SIG-M5 treated with dmso at 0.1 percent for 504 hours (cell line): ENCODE results near the gene ABCB11.
"Not testable (repeated sequence)": the region's sequence is repeated elsewhere in the genome, so short reads cannot be mapped to it uniquely, and the experiment has no call there.

Experiments
- DNase-seq: peaks from one replicate; lab custom pipeline; 2025; ENCODE audit not compliant: unreplicated experiment; lab: John Stamatoyannopoulos, UW

The ABCB11 gene

DNA sequence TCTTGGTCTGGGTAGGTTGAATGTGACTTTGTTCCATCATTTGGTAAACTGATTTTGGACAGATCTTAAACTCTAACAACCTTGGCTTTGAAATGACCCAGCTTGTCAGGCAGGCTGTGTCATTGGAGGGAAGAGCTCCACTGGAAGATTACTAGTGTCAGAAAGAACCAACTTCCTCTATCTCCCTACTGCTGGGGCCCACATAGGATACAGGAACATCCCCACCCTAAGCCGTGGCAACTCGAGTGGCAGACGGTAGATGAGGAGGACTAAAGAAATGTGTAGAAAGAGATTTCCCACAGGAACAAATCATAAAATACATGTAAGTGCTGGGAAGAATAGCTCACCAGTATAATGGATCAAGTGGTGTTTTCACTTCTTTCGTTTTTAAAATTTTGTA lies 134.3 kb downstream of the ABCB11 start:
- peak; percentile 74 for DNase-seq

DNA sequence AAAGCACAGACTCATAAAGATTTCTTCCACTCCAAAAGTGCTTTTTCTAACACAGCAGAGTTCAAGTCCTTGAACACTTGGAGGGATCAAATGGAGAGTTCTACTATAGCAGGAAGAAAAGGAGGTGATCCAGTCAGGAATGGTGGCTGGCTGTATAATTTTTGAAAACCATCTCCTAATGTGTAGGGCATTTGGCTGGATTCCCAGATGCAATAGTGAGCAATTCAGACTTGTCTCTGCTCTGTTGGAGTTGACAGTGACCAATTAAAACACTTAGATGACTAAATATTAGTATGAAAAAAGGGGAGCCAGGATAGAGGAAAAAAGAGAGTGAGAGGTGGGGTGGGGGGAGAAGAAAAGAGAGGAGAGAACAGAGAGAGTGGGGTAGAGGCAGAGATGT lies 135.4 kb downstream of the ABCB11 start:
- DNase-seq, result no peak

DNA sequence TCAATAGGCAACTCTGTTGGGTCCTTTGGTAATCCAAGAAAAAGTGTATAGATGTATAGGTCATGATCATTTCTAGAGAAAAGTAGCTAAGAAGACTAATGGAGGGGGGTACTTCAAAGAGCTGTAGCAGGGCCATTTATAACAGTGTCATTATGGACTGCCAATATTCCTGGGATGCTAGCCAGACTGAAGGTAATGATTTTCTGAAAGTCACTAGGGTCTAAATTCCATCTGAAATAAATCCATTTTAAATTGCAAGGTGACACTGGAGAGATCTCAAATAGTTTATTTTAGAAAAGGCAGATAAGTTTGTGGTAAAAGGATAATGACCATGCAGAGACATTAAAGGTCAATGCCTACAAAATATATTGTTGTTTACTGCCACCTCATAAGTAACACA lies 136.4 kb downstream of the ABCB11 start:
- no peak for DNase-seq

DNA sequence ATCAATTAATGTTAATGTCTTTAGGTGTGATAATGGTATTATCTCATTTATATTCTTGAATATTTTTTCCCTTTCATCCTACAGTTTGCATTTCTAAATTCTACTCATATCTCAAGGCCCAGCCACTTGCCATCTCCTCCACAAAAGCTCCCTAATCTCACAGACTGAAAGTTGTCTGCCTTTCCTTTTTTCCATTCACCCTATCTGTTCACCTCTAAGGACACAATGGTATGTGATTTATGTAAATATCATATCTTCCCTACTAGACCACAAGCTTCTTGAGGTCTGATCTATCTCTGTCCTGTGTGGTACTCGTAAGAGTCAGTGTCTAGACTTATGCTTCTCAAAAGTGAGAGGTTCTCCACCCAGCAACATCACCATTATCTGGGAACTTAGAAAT lies 137.0 kb downstream of the ABCB11 start:
- DNase-seq, result no peak

DNA sequence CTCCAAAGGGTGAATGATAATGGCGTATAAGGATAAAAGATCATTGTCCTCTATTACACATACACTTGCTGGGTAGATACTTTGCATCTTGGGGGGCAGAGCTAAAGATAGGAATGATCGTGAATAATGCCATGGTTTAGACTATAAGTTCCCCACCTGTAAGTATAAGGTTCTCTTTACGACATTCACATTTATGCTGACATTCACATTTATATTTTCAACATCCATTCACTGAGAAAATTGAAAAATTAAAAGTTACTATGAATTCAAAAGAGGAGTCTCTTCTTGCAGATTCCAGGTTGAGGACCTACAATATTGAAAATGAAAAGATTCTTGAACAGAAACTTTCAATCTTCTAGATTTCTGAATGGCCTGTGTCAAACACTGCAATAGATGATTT lies 138.8 kb downstream of the ABCB11 start:
- DNase-seq, result no peak

DNA sequence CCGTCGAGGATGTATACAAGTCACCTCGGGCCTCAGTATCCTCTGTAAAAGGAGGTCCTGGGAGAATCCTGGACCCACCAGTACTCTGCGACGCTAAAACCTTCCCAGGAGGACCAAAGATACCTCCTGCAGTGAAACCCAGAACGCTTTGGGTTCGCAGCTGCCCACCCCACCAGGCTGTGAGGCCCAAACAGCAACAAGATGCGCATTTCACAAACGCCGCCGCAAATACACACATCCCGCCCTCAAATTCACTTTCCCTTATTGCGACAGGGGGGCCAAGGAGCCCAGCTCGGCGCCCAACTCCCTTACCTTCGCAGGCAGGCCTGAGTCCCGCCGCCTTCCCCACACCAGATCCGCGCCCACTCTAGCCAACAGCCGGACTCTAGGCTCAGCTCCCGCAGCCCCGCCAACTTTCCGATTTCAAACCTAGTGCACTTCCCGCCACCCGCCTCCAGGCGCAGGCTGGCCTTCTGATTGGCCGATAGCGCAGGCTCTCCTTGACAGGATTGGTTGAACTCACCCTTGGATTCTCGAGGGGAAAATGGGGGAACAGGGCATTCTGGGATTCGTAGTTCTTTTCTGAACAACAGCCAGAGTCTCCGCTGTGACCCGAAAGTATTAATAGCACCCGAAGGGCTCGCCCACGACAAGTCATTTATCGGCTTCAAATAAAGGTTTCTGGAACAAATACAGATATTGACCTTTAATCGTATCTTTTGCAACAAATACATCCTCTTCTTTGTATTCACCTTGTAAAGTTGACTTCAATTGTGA lies 140.9 kb downstream of the ABCB11 start, which contains the start of gene SPC25:
TSS of gene SPC25 (minus strand) at position 425 of the 777 bp plus-strand sequence. CDS start 911 bp downstream, outside the sequence.
- DNase-seq, result peak; percentile 98

DNA sequence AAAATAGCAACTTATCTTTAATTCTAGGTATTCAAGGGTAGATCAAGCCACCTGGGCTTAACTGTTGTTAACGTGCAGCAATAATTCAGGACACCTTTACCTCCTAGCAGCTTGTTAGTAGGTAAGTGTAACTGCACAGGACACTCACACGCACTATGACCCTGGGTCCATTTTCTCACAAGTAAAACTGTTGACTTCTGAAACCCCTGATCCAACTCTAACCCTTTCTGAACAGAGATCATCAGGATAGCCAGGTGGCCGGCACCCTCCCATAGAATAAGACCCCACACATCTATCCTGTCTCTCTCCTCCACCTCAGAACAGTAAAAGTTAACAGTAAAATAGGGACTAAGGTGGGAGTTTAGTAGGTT lies 141.5 kb downstream of the ABCB11 start:
- DNase-seq, result no peak

DNA sequence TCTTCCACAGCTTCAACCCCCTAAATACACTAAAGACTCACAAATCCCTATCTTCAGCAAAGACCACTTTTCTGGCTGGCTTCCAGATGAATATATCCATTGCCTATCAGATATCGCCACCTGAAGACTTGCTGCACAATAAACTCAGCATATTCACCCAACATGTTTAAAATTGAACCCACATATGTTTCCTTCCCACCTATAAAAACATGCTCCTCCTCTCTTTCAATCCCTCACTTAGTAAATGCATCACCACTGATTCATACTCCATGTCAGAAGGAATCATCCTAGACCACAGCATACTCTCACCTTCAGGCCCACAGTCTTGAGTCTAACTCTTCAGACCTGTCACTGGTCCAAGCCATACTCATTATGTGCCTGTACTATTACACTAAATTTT lies 146.1 kb downstream of the ABCB11 start:
- no peak for DNase-seq

DNA sequence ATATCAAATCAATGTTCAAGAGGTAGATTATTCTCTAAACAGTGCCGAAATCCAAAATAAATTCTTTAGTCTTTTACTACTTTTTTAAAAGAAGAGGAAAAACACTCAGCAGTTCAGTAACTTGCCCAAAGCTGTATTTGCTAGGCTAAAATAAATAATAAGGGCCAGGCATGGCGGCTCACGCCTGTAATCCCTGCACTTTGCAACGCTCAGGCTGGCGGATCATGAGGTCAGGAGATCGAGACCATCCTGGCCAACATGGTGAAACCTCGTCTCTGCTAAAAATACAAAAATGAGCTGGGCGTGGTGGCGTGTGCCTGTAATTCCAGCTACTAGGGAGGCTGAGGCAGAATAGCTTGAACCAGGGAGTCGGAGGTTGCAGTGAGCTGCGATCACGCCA lies 149.0 kb downstream of the ABCB11 start:
- not testable (repeated sequence) for DNase-seq

DNA sequence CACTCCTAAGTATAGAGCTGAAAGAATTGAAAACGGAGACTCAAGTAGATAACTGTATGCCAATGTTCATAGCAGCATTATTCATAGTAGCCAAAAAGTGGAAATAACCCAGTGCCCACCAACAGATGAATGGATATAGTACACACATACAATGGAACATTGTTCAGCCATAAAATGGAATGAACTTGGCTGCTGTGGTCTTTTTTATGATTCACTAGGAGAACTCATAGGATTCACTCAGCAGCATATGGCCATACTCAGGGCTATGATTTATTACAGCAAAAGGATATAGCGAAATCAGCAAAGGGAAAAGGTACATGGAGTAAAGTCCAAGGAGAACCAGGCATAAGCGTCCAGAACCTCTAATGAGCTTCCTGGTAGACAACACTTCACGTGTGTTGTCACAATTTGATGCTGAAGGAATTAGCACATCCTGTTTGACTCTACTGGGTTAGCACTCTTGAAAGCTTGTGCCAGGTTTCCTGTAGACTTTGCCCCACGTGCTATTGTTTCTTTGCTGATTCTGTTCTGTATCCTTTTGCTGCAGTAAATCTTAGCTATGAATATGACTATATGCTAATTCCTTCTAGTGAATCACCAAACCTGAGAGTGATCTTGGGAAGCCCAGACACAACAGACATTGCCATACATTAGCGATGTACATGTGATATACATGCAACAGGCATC lies 156.6 kb downstream of the ABCB11 start:
- DNase-seq, result no peak

DNA sequence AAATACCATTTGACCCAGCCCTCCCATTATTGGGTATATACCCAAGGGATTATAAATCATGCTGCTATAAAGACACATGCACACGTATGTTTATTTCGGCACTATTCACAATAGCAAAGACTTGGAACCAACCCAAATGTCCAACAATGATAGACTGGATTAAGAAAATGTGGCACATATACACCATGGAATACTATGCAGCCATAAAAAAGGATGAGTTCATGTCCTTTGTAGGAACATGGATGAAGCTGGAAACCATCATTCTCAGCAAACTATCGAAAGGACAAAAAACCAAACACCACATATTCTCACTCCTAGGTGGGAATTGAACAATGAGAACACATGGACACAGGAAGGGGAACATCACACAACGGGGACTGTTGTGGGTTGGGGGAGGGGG lies 160.3 kb downstream of the ABCB11 start:
- DNase-seq, result not testable (repeated sequence)
